GM12872 (cell line): ENCODE measurements around the gene RPS3.

ENCODE experiments used
- TF ChIP-seq, protein P1 (sequence below): IDR thresholded peaks from 3 replicates; pipeline ENCODE4 v1.5.1; 2011; ENCODE audit warnings: low read depth, mild to moderate bottlenecking, low read length, moderate library complexity; ENCODE audit not compliant: insufficient read depth

RPS3 gene

GRCh38 chr11:75420224-75421034, 21.1 kb downstream of the RPS3 start:
- TF ChIP-seq, protein P1, sequence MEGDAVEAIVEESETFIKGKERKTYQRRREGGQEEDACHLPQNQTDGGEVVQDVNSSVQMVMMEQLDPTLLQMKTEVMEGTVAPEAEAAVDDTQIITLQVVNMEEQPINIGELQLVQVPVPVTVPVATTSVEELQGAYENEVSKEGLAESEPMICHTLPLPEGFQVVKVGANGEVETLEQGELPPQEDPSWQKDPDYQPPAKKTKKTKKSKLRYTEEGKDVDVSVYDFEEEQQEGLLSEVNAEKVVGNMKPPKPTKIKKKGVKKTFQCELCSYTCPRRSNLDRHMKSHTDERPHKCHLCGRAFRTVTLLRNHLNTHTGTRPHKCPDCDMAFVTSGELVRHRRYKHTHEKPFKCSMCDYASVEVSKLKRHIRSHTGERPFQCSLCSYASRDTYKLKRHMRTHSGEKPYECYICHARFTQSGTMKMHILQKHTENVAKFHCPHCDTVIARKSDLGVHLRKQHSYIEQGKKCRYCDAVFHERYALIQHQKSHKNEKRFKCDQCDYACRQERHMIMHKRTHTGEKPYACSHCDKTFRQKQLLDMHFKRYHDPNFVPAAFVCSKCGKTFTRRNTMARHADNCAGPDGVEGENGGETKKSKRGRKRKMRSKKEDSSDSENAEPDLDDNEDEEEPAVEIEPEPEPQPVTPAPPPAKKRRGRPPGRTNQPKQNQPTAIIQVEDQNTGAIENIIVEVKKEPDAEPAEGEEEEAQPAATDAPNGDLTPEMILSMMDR = no peak

GRCh38 chr11:75421035-75421602, 21.8 kb downstream of the RPS3 start:
- TF ChIP-seq, protein P1 = no peak

DNA sequence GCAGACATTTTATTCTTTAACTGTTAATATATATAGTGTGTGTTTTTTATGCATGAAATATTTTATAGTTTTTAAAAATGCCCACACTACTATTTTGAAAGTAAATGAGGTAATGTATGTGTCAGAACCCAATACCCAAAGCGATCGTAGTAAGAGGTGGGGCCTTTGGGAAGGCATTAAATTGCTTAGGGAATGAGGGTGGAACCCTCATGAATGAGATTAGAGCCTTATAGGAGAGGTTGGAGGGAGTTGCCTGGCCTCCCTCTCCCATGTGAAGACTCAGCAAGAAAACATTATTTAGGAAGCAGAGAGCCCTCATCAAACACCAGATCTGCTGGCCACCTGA, 22.6 kb downstream of the RPS3 start:
- TF ChIP-seq, protein P1 = no peak

DNA sequence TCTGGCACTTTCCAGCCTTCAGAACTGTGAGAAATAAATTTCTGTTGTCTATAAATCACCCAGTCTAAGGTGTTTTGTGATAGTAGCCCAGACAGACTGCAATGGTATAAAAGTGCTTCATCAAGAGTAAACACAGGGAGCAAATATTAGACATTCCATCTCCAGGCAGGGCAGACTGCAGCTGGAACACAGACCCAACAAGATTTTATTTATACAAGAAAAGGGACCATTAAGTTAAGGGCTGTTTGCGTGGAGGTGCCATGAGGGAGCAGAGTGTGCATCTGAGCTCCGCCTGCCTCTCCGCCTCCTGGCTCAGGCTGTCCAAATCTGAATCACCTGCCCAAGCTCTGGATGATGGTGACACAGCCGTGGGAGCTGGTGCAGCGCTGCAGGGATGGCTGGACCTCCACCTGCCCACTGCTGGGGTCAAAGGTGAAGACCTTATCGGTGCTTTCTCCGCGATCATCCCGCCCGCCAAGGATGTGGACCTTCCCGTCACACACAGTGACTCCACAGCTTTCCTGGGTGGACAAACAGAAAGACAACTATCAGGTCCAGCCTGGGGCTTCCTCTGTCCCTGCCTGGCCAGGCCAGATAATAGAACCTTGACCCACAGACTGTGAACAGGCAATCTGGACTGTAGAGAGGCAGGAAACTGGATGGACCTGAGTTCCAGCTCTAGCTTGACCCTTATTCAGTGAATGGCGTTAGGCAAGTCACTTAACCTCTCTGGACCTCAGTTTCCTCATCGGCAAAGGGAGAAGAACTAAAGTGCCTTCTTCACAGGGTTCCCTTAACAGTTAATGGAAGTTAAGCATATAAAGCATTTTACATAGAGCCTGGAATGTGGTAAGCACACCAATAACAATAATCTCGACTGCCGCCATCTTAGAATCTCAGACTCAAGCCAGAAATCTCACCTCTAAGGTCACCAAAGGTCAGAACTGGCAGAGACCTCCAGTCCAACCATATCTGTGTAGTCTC, 23.2 kb downstream of the RPS3 start:
- TF ChIP-seq, protein P1 = no peak

GRCh38 chr11:75423721-75424120, 24.4 kb downstream of the RPS3 start:
- TF ChIP-seq, protein P1 = no peak

- TF ChIP-seq, protein P1 = no peak
Measured at GRCh38 chr11:75424396-75424795, 25.1 kb downstream of the RPS3 start.

DNA sequence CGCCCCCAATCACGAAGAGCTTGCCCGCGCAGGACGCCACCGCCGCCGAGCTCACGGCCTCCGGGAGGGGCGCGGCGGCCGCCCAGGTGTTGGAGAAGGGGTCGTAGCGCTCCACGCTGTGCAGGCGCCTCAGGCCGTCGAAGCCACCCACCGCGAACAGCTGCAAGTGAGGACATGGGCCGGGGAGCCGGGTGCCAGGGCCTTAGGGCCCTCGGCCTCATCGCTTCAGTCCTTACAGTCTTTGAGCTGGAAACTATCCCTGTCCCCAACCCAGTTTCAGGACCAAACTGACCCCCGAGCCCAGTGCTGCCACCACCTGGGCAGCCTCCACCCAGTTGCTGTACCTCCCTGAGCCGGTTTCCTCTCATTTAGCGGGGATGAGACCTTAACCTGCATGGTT, 26.1 kb downstream of the RPS3 start:
- TF ChIP-seq, protein P1 = no peak
